ENCODE data around the gene RASA3.

The RASA3 gene

DNA sequence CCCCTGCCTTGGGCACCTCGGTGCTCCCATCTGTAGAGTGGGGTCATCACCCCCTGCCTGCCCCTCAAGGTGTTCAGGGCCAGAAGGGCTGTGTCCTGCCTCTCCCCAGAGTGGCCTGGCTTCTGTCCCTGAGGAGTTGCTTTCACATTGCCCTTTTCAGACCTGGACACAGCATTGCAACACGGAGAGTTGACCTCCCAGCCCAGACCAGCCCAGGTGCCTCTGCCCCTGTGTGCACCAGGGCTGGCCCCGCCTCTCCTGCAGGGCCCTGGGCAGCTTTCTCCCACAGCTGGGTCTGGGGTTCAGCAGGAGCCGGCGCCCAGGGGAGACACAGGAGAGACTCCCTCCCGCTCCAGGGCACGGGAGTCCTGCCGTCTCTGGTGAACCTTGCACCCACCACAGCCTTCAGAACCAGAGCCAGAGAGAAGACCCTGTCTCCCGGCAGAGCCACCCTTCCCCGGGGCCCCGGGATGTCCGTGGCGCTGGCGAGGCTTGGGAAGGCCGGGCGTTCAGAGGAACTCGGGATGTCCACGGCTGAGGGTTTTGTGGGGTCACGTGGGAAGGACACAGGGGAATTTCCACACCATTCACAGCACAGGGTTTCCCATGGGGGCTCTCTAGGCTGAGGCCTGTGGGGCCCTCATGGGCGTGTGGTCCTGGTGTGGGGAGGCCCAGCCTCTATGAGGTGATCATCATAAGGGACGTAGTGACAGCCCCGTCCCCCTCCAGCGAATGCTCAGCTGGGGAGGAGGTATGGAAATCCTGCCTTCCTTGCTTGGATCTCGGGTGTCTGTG is 181.8 kb downstream of the RASA3 start:
- H3K4me3 ChIP-seq (replicated peaks; ENCODE audit: low read depth, low read length): no peak overlapping the region
- DNase-seq (ENCODE audit: low read depth): no peak
- TF ChIP-seq, protein P1, sequence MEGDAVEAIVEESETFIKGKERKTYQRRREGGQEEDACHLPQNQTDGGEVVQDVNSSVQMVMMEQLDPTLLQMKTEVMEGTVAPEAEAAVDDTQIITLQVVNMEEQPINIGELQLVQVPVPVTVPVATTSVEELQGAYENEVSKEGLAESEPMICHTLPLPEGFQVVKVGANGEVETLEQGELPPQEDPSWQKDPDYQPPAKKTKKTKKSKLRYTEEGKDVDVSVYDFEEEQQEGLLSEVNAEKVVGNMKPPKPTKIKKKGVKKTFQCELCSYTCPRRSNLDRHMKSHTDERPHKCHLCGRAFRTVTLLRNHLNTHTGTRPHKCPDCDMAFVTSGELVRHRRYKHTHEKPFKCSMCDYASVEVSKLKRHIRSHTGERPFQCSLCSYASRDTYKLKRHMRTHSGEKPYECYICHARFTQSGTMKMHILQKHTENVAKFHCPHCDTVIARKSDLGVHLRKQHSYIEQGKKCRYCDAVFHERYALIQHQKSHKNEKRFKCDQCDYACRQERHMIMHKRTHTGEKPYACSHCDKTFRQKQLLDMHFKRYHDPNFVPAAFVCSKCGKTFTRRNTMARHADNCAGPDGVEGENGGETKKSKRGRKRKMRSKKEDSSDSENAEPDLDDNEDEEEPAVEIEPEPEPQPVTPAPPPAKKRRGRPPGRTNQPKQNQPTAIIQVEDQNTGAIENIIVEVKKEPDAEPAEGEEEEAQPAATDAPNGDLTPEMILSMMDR (IDR thresholded peaks at IDR 0.05; ENCODE audit: low read length, missing control alignments): no peak

DNA sequence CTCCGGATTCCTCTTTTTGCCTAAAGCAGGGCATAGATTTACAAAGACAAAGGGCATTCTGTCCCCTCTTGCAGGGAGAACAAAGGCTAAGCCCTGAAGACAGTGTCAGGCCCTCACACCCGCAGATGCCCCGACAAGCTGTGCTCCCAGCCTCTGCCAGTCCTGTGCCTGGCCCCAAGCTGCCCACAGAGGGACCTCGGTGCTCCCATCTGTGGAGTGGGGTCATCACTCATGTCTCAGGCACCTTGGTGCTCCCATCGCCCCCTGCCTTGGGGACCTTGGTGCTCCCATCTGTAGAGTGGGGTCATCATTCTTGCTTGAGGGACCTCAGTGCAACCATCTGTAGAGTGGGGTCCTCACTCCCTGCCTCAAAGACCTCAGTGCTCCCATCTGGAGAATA is 182.9 kb downstream of the RASA3 start:
- no peak for DNase-seq (ENCODE audit: low read depth)
- TF ChIP-seq, protein P1 (IDR thresholded peaks at IDR 0.05; ENCODE audit: low read length, missing control alignments): no peak

DNA sequence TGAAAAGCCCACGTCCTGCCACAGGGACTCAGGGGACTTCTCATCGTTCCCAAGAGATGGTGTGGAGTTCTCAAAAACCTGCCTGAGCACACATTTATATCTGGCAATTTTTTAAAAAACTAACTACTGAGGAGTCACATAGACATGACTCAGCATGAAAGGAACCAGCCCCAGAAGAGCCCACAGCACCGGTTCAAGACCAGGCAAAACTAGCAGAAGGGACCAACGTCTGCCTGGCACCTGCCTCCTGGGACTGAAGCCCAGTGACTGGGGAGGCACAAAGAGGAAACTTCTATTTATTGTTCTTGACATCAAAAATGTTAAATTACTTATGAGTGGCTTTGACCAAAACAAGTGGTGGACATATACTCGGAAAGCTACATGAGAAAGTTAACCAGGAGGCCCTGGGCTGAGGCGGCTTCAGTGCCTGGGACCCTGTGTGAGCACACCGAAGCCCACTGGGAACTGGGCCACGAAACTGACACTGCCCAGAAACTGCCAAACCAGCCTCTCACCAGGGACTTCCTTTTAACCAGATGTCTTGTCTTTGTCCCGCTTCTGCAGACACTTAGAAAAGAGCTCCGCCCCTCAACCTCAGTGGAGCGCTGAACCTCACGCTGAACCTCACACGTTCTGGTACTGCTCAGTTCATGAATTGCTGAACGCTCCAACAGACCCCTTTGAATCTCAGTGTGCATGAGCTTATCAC is 184.2 kb downstream of the RASA3 start:
- no peak for DNase-seq (ENCODE audit: low read depth)
- TF ChIP-seq, protein P1 (IDR thresholded peaks at IDR 0.05; ENCODE audit: low read length, missing control alignments): no peak
- no peak overlapping the region for H3K4me3 ChIP-seq (replicated peaks; ENCODE audit: low read depth, low read length)

More for the DNA sequence above, 182.9 kb downstream of the RASA3 start:
- H3K4me3 ChIP-seq (replicated peaks; ENCODE audit: low read depth, low read length): no peak overlapping the region

- peak; percentile 61 for DNase-seq (ENCODE audit: low read depth)
- TF ChIP-seq, protein P1 (IDR thresholded peaks at IDR 0.05; ENCODE audit: low read length, missing control alignments): peak; percentile 62
- no peak overlapping the region for H3K4me3 ChIP-seq (replicated peaks; ENCODE audit: low read depth, low read length)
Observed at GRCh38 chr13:113947311-113948033, 185.0 kb downstream of the RASA3 start.

- TF ChIP-seq, protein P1 (IDR thresholded peaks at IDR 0.05; ENCODE audit: low read length, missing control alignments): no peak
- H3K4me3 ChIP-seq (replicated peaks; ENCODE audit: low read depth, low read length): no peak overlapping the region
- DNase-seq (ENCODE audit: low read depth): no peak
Observed at GRCh38 chr13:113946409-113947181, 185.8 kb downstream of the RASA3 start.

GRCh38 chr13:113945857-113946408 is 186.5 kb downstream of the RASA3 start:
- TF ChIP-seq, protein P1 (IDR thresholded peaks at IDR 0.05; ENCODE audit: low read length, missing control alignments): no peak
- DNase-seq (ENCODE audit: low read depth): no peak
- H3K4me3 ChIP-seq (replicated peaks; ENCODE audit: low read depth, low read length): no peak overlapping the region
